ENCODE data around the gene TEKT2.

The TEKT2 gene

GRCh38 chr1:36106269-36106668 is 22.4 kb downstream of the TEKT2 start:
- DNase-seq (ENCODE audit: low read depth, low spot score): no peak

GRCh38 chr1:36107394-36107793 is 23.5 kb downstream of the TEKT2 start:
- DNase-seq (ENCODE audit: low read depth, low spot score): no peak

- DNase-seq (ENCODE audit: low read depth, low spot score): no peak
These were observed 24.4 kb downstream of the TEKT2 start for GRCh38 chr1:36108314-36108713.

- no peak for DNase-seq (ENCODE audit: low read depth, low spot score)
These were observed 25.3 kb downstream of the TEKT2 start for GRCh38 chr1:36109041-36109679.

DNA sequence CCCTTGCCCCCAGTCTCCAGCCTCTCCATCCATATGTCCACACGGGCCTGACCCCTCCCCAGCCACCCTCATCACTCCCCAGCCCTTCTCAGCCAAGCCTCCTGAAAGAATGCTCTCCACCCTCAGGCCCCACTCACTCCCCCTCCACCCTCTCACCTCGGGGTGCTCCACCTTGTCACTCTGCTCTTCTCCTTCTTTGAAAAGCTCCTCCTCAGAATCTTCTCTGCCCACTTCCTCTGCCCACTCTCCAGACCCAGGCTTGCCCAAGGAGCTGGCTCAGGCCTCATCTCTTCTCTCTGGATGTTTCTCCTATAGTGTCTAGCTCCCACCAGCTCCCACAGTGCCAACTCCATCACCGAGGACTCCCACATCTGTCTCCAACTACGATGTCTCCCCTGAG is 27.3 kb downstream of the TEKT2 start:
- no peak for DNase-seq (ENCODE audit: low read depth, low spot score)

GRCh38 chr1:36112823-36113222 is 28.9 kb downstream of the TEKT2 start:
- no peak for DNase-seq (ENCODE audit: low read depth, low spot score)

- DNase-seq (ENCODE audit: low read depth, low spot score): no peak
These were observed 30.5 kb downstream of the TEKT2 start for GRCh38 chr1:36114371-36114770.

DNA sequence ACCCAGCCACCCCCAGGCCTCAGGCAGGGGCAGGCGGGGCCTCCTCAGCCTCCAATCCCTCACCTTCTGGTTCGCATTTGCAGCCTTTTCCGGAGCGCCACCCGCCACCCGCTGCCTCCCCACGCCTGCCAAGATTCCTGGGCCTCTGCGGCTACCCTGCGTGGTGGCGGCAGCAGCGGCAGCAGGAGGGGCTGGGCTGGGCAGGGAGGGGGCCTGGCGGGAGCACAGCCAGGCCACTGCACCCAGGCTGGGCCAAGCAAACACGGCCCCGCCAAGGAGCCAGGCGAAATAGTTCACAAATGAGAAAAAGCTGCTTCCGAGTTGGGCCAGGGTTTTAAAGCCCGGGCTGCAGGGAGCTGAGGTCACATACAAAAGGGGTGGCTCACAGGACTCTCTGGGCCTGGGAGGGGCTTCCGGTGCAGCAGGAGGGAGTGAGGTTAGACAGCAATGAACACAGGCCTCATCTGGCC is 31.3 kb downstream of the TEKT2 start:
- no peak for DNase-seq (ENCODE audit: low read depth, low spot score)

GRCh38 chr1:36115931-36116330 is 32.0 kb downstream of the TEKT2 start:
- no peak for DNase-seq (ENCODE audit: low read depth, low spot score)

DNA sequence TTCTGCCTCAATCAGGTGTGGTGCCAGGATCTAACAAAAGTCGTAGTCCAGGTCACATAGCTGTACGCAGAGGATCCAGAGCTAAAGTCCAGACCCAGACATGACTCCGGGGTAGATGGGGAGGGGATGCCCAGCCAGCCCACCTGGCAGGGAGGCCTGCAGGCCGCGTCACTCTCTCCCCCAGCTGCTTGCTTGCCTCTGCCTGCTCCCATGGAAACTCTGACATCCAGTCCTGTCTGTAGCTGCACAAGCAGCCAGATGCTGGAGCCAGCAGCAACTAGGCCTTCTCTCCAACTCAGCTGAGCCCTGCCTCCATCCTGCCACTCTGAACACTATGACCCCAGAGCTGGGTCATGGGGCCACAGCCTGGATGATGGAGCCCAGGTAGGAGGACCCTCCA is 33.0 kb downstream of the TEKT2 start:
- DNase-seq (ENCODE audit: low read depth, low spot score): no peak

DNA sequence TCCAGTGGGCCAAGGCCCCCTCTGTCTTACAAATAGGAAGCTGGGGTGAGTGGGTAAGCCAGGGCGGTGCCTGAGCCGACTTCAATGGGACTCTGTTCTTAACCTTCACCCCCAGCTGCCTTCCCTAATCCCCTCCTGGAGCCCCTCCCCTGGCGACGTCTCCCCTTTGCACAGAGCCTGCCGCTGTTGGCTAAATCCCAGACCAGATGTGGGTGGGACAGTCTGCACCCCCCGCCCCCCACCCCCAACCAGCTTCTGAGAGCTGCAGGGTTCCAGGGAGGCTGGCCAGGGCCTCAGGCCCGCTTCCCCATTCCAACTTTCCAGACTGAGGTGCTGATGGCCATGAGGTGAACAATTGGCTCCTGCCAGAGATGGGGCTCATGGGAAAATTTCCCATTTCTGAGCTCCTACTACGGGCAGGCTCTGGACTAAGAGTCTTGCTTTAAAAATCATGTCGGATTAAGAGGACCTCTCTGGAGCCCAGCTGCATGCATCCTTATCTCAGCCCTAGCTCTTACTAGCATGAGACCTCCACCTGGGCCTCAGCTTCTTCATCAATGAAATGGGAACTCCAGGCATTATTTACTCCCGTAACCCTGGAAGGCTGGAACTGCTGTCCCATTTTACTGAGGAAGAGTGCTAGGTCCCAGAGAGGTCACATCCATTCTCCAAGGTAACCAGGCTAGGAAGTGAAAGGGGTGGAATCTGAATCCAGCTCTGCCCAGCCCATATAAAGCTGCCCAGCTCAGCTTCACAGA is 34.7 kb downstream of the TEKT2 start:
- no peak for DNase-seq (ENCODE audit: low read depth, low spot score)

DNA sequence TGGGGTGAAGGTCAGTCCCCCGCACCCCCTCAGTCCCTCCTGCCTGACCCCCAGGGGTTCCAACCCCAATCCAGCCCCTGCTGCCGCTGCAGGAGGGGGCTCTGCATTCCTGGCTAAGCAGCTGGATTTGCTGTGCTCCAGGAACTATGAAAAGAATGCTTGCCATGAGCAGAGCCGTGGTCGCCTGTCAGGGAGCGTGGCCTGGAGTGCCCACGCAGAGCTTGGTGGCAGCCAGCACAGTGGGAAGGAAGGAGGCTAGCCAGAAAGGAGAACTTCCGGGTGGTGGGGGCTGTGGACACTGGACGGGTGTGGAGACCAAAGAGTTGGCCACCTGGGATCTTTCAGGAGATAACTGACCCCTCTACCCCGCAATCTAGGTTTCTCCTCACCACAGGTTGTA is 35.6 kb downstream of the TEKT2 start:
- no peak for DNase-seq (ENCODE audit: low read depth, low spot score)

GRCh38 chr1:36122062-36123030 is 38.5 kb downstream of the TEKT2 start:
- DNase-seq (ENCODE audit: low read depth, low spot score): no peak

DNA sequence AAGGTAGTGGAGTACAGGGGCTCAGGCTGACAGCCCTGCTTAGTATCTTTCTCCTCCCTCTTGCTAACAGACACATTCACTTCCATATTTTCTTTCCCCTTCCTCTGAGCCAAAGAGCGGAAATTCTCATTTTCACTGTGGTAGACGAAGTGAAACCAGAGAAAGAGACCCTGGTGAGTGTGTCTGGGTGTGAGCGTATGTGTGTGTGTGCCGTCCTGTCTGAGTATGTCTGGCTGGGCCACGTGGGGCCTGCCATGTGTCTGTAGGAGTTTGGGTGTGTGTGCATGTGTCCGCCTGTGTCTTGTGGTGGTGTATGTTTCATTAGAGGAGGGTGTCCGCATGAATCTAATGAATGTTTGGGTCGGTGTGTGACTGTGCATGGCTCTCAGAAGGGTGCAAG is 39.5 kb downstream of the TEKT2 start:
- DNase-seq (ENCODE audit: low read depth, low spot score): no peak

GRCh38 chr1:36124404-36125128 is 40.7 kb downstream of the TEKT2 start:
- DNase-seq (ENCODE audit: low read depth, low spot score): no peak

DNA sequence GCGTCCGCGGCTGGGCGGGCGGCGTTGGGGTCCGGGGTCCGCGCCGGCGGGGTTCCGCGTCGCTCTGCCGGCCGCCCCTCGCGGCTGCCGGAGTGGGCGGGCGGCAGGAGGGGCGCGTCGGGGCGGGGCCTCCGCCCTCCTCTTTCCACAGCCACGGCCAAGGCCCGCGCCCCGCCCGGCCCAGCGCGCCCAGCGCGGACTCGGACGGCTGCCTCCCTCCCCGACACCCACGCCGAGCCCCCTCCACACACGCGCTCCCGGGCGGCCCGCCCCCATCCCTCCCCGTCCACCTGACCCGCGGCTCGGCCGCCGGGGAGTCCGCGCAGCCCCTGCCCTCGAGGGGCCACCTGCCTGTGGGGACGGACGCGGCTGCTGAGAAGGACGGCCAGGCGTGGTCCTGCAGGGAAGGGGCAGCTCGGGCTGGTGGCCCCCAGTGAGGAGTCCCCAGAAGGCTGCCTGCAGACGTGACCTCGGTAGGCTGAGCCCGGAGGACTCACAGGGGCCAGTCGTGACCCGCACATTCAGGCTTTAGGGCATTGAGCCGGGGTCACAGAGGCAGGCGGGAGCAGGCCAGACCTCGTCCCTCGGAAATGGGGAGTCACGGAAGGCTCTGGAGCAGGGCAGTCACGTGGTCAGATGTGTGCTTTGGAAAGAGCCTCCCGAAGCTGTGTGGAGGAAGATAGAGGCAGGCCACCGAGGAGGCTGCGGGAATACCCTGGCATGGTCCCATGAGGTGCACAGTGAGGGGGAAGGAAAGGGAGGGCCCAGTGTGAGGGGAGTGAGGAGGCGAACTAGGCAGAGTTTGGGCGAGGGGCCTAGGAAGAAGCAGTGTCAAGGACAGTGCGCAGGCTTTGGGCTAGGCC is 41.5 kb downstream of the TEKT2 start, which contains the start of gene COL8A2:
Gene COL8A2 (minus strand): TSS at position 94 of the 863 bp plus-strand sequence. CDS start 24,980 bp downstream, outside the sequence.
- no peak for DNase-seq (ENCODE audit: low read depth, low spot score)

- no peak for DNase-seq (ENCODE audit: low read depth, low spot score)
These were observed 42.3 kb downstream of the TEKT2 start for GRCh38 chr1:36126005-36126716.

- DNase-seq (ENCODE audit: low read depth, low spot score): no peak
These were observed 43.1 kb downstream of the TEKT2 start for GRCh38 chr1:36126797-36127500.

All from iPS DF 19.7 (cell line).